Stimulated activated naive CD8-positive, alpha-beta T cell treated with anti-CD3 and anti-CD28 coated beads, Interleukin-15, amount 100 ng/mL, for 72 hours (primary cell): ENCODE measurements around the gene IGFBPL1.
A peak's percentile ranks its signal among the peaks of the same experiment; 100 is the strongest.
"Not testable (repeated sequence)": the region's sequence is repeated elsewhere in the genome, so short reads cannot be mapped to it uniquely, and the experiment has no call there.

ENCODE experiments used
- ATAC-seq: fragments of 150-1000 bp; cut with Tn5 transposase; 2 replicates; pipeline ENCODE4 v1.10.0; 2021; ENCODE audit warnings: mild to moderate bottlenecking, moderate library complexity
- DNase-seq, 2 donors: peaks; one replicate each; pipeline ENCODE4 v3.0.0; 2021 to 2022
- H3K27ac Mint-ChIP-seq, 2 donors: one replicate each; pipeline ENCODE4 v1.8.0; 2022; ENCODE audit warnings: mild to moderate bottlenecking in 2 of 2, mixed read lengths in 2 of 2, moderate library complexity in 2 of 2
- H3K27me3 Mint-ChIP-seq: one replicate; pipeline ENCODE4 v1.8.0; 2022; ENCODE audit warnings: mixed read lengths
- H3K4me1 Mint-ChIP-seq: one replicate; pipeline ENCODE4 v1.8.0; 2022; ENCODE audit warnings: mild to moderate bottlenecking, mixed read lengths
- H3K4me3 Mint-ChIP-seq, 2 donors: one replicate each; pipeline ENCODE4 v1.8.0; 2022; ENCODE audit warnings: mild to moderate bottlenecking in 2 of 2, mixed read lengths in 2 of 2, moderate library complexity in 1 of 2
- H3K9me3 Mint-ChIP-seq, 2 donors: one replicate each; pipeline ENCODE4 v1.8.0; 2022; ENCODE audit warnings: mixed read lengths in 2 of 2

IGFBPL1 gene

DNA sequence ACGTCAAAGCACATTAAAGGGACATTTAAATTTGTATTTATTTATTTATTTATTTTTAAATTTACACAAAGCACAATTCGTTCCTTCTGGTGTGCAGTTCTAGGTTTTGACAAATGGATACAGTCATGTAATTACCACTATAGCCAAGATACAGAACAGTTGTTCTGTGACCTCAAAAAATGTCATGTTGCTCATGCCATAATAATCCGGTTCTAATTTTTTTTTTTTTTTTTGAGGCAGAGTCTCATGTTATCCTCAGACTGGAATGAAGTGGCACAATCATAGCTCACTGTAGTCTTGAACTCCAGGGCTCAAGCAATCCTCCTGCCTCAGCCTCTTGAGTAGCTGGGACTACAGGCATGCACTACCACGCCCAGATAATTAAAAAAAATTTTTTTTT is 7.8 kb downstream of the IGFBPL1 start:
- no peak overlapping the region for H3K4me3 Mint-ChIP-seq
- H3K4me1 Mint-ChIP-seq: no peaks in the 10 kb centered on the region
- ATAC-seq (no peak), DNase-seq (no peak)
- no peak overlapping the region for H3K27ac Mint-ChIP-seq
- H3K27me3 Mint-ChIP-seq: peaks cover 19% of the 10 kb centered on the region
- no peaks in the 10 kb centered on the region for H3K9me3 Mint-ChIP-seq

DNA sequence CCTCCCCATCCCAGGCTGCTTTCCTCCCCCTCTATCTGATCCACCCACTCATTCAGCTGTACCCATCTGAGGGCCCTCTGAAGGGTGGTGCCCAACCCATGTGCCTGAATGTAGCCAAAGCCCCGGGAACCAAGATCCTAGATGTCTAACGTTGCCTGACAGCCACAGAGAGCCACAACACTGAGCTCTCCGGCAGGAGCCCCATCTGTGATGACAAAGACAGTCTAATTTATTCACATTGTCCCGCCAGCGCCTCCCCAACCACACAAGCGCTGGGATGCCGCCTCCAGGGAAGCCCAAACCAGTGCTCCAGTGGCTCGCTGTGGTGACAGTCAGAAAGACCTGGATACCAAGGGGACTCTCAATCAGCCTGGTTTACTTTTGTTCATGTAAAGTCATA is 8.4 kb downstream of the IGFBPL1 start:
- no peak overlapping the region for H3K4me3 Mint-ChIP-seq
- peaks cover 17% of the 10 kb centered on the region for H3K27me3 Mint-ChIP-seq
- no peaks in the 10 kb centered on the region for H3K4me1 Mint-ChIP-seq
- no peak for DNase-seq
- no peak overlapping the region for H3K27ac Mint-ChIP-seq
- no peak for ATAC-seq
- no peaks in the 10 kb centered on the region for H3K9me3 Mint-ChIP-seq

- no peaks in the 10 kb centered on the region for H3K9me3 Mint-ChIP-seq
- no peaks in the 10 kb centered on the region for H3K4me1 Mint-ChIP-seq
- H3K27me3 Mint-ChIP-seq: peaks cover 17% of the 10 kb centered on the region
- no peak overlapping the region for H3K27ac Mint-ChIP-seq
- no peak for ATAC-seq
- H3K4me3 Mint-ChIP-seq: no peak overlapping the region
- DNase-seq: no peak
Measured at GRCh38 chr9:38414040-38414723, 10.1 kb downstream of the IGFBPL1 start.

DNA sequence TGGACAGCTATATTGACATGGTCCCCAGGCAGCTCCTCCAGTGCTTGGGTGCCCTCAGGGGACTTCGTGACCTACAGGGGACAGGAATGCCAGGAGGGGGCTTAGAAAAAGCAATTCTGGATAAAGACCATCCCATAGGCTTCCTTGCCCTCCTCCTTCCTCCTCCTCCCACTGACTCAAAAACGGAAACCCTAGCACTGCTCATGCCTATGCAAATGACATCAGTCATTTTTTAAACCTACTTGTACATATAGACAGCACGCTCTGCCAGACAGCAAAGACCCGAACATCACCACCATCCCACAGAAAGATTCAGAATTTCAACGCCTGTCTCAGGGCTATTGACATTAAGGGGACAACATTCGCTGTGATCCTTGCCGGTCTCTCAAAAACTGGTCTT is 11.0 kb downstream of the IGFBPL1 start:
- no peak overlapping the region for H3K4me3 Mint-ChIP-seq
- H3K9me3 Mint-ChIP-seq: no peaks in the 10 kb centered on the region
- H3K27me3 Mint-ChIP-seq: peaks cover 17% of the 10 kb centered on the region
- DNase-seq (no peak), ATAC-seq (no peak)
- no peak overlapping the region for H3K27ac Mint-ChIP-seq
- no peaks in the 10 kb centered on the region for H3K4me1 Mint-ChIP-seq

DNA sequence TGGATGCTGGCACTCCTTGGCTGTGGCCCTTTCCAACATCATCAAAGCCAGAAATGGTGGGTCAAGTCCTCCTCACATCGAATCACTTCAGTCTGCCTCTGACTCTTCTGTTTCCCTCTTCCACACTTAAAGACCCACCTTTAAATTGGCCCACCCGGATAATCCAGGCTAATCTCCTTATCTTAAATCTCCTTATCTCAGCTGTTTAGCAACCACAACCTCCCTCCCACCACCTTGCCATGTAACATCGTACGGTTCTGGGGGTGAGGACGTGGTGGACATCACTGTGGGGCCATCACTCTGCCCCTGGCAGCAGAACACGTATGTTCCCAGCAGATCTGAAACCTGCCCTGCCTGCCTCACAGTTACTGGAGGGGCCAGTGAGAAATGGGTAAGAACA is 11.5 kb downstream of the IGFBPL1 start:
- H3K27ac Mint-ChIP-seq: no peak overlapping the region
- ATAC-seq: no peak
- H3K4me3 Mint-ChIP-seq: no peak overlapping the region
- no peaks in the 10 kb centered on the region for H3K9me3 Mint-ChIP-seq
- no peaks in the 10 kb centered on the region for H3K4me1 Mint-ChIP-seq
- peaks cover 17% of the 10 kb centered on the region for H3K27me3 Mint-ChIP-seq
- DNase-seq: no peak

- Mint-ChIP-seq H3K4me3 (no peak overlapping the region), H3K9me3 (no peaks in the 10 kb centered on the region), H3K27me3 (peaks cover 36% of the 10 kb centered on the region), H3K27ac (no peak overlapping the region), H3K4me1 (no peaks in the 10 kb centered on the region)
- ATAC-seq (no peak), DNase-seq (no peak)
Measured at GRCh38 chr9:38408719-38409118, 15.5 kb downstream of the IGFBPL1 start.

DNA sequence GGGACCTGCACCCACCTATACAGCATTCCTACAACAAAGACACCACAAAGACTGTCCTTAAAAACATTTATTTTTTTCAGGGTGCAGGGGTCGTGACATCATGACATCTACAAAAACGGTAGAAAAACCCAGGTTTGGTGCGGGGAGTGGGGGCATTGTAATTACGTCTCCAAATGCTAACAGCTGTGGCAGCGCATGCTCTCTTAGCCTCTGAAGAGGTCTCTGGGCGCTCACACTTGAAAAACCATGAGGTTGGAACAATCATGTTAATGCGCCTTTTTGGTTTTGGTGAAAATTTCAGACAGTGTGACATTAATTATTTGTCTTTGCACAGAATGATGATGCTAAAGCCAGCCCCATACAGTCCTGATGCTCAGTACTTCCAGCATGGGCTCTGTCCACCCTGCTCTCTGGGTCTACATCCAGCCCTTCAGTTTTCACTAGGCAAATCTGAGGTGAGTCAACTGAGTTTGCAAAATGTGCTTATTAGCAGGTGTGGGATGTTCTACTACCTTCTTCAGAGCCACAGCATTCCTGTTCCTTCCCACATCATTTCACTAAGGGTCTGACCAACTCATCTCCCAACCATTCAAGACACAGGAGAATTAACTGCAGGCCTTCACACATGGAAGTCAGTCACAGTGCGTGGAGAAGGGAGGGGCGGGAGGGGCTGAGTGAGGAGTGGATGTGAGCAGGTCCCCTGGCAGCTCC is 17.6 kb downstream of the IGFBPL1 start:
- no peak for DNase-seq
- Mint-ChIP-seq H3K4me3 (no peak overlapping the region), H3K4me1 (no peaks in the 10 kb centered on the region), H3K27ac (no peak overlapping the region), H3K9me3 (no peaks in the 10 kb centered on the region), H3K27me3 (peaks cover 35% of the 10 kb centered on the region)
- no peak for ATAC-seq

DNA sequence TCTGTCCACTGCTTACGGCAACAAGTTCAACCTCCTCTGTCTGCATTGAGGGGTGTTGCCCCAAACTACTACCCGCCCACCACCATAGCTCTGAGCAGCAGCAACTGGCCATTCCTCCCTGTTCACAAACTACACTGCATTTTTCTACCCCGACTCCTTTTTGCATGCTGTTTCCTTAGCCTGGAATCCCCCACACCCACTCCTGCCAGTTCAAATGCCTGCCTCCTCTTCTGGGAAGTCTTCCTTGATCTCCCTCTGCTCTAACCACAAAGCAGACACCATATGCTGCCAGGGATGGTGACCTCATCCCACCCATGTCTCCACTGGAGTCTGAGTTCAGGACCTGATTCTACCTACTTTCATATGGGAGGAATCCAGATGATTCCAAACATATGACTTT is 18.5 kb downstream of the IGFBPL1 start:
- DNase-seq (no peak), ATAC-seq (no peak)
- no peak overlapping the region for H3K27ac Mint-ChIP-seq
- no peak overlapping the region for H3K4me3 Mint-ChIP-seq
- H3K4me1 Mint-ChIP-seq: no peaks in the 10 kb centered on the region
- no peaks in the 10 kb centered on the region for H3K9me3 Mint-ChIP-seq
- H3K27me3 Mint-ChIP-seq: peaks cover 34% of the 10 kb centered on the region

- Mint-ChIP-seq H3K9me3 (no peaks in the 10 kb centered on the region), H3K27me3 (peaks cover 34% of the 10 kb centered on the region)
Measured at GRCh38 chr9:38404314-38404713, 19.9 kb downstream of the IGFBPL1 start.

DNA sequence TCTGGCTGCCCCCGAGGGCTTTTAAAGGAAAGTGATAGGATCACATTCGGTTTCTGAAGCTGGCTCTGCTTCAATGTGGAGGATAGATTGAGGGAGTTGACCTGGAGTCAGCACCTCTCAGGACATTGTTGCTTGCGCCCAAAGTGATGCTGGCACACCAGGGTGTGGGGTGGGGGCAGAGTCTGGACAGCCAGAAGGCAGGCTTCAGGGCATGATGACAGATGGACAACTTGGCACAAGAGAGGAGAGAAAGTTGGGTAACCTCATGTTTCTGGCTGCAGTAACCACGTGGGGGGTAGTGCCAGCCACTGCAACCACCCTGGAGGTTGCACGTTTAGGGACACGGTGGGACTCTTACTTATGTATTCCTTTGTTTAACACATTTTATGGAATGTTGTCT is 22.3 kb downstream of the IGFBPL1 start:
- Mint-ChIP-seq H3K4me1 (no peaks in the 10 kb centered on the region), H3K9me3 (no peaks in the 10 kb centered on the region), H3K27ac (no peak overlapping the region), H3K27me3 (peaks cover 34% of the 10 kb centered on the region), H3K4me3 (no peak overlapping the region)
- no peak for ATAC-seq
- no peak for DNase-seq

More at GRCh38 chr9:38404314-38404713, 19.9 kb downstream of the IGFBPL1 start:
- Mint-ChIP-seq H3K4me3 (no peak overlapping the region), H3K27ac (no peak overlapping the region), H3K4me1 (no peaks in the 10 kb centered on the region)
- no peak for ATAC-seq
- no peak for DNase-seq

DNA sequence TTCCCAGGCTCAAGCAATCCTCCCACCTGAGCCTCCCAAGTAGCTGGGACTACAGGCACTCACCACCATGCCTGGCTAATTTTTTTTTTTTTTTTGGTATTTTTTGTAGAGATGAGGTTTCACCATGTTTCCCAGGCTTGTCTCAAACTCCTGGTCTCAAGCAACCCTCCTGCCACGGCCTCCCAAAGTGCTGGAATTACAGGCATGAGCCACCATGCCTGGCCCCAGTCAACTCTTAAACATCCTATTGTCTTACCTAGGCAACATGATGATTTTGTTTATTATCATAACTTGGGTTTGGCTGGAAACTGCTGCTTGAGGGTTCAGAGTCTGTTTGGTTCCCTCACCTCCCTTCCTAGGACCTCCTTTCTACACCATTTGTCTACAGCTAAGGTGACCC is 25.1 kb downstream of the IGFBPL1 start:
- not testable (repeated sequence) for DNase-seq, H3K4me3 Mint-ChIP-seq, H3K27ac Mint-ChIP-seq, H3K9me3 Mint-ChIP-seq, H3K4me1 Mint-ChIP-seq, ATAC-seq
- H3K27me3 Mint-ChIP-seq: peaks cover 18% of the 10 kb centered on the region

- Mint-ChIP-seq H3K27ac (no peak overlapping the region), H3K9me3 (peaks cover 3 to 10% of the 10 kb centered on the region in 2 donors), H3K27me3 (peaks cover 7% of the 10 kb centered on the region), H3K4me3 (no peak overlapping the region), H3K4me1 (peaks cover 25% of the 10 kb centered on the region)
- ATAC-seq (no peak), DNase-seq (no peak)
Measured at GRCh38 chr9:38396371-38396671, 27.9 kb downstream of the IGFBPL1 start.

DNA sequence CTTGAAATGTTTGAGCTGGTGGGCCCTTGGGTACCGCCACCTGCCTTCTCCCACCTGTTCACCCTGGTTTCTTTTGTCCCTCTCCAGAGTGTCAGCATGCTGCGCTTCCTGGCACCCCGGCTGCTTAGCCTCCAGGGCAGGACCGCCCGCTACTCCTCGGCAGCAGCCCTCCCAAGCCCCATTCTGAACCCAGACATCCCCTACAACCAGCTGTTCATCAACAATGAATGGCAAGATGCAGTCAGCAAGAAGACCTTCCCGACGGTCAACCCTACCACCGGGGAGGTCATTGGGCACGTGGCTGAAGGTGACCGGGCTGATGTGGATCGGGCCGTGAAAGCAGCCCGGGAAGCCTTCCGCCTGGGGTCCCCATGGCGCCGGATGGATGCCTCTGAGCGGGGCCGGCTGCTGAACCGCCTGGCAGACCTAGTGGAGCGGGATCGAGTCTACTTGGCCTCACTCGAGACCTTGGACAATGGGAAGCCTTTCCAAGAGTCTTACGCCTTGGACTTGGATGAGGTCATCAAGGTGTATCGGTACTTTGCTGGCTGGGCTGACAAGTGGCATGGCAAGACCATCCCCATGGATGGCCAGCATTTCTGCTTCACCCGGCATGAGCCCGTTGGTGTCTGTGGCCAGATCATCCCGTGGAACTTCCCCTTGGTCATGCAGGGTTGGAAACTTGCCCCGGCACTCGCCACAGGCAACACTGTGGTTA is 28.4 kb downstream of the IGFBPL1 start:
- H3K27me3 Mint-ChIP-seq: peaks cover 12% of the 10 kb centered on the region
- H3K27ac Mint-ChIP-seq: peak overlapping the region in 1 of 2 donors; percentile 55
- peaks cover 3 to 10% of the 10 kb centered on the region in 2 donors for H3K9me3 Mint-ChIP-seq
- no peak overlapping the region for H3K4me3 Mint-ChIP-seq
- ATAC-seq (no peak), DNase-seq (no peak)
- peaks cover 25% of the 10 kb centered on the region for H3K4me1 Mint-ChIP-seq

GRCh38 chr9:38394416-38394815 is 29.8 kb downstream of the IGFBPL1 start:
- Mint-ChIP-seq H3K9me3 (peaks cover 3 to 10% of the 10 kb centered on the region in 2 donors), H3K4me3 (no peak overlapping the region), H3K27me3 (peaks cover 21% of the 10 kb centered on the region), H3K27ac (no peak overlapping the region), H3K4me1 (peaks cover 25% of the 10 kb centered on the region)
- no peak for ATAC-seq
- DNase-seq: no peak

- Mint-ChIP-seq H3K27ac (peak overlapping the region; percentile 94 to 97), H3K4me3 (peak overlapping the region; percentile 92 to 96), H3K27me3 (peaks cover 21% of the 10 kb centered on the region), H3K4me1 (peaks cover 25% of the 10 kb centered on the region), H3K9me3 (peaks cover 3 to 10% of the 10 kb centered on the region in 2 donors)
- ATAC-seq (peak; percentile 10), DNase-seq (peak; percentile 9 to 11)
Measured at GRCh38 chr9:38393128-38393796, 31.0 kb downstream of the IGFBPL1 start.
